HepG2 (cell line): ENCODE results near the gene ALPL. TPM values are rescaled to one million over a fixed set of nuclear protein-coding genes. Genes with fewer than 3 reads are reported as not detected.

Source experiments
- ATAC-seq: fragments of 200-7000 bp; cut with Tn5 transposase; 3 replicates; pipeline ENCODE4 v1.9.1; 2020; ENCODE audit warnings: mild to moderate bottlenecking, moderate library complexity
- BruUV-seq: library from RNA; stranded (reverse); fragments of 400-500 nt; replicated peaks from 2 replicates; lab custom pipeline; 2021; lab: Mats Ljungman, UMichigan
- CTCF ChIA-PET: fragments of 300-600 bp; formaldehyde crosslinking; extraction: SDS; loops from one replicate; lab custom pipeline; 2021; ENCODE audit warnings: low total read pairs, inconsistent platforms, low intra/inter-chr PET ratio; lab: Yijun Ruan, JAX
- POLR2A ChIA-PET: fragments of 350-600 bp; sonication (Branson Sonifier 250); formaldehyde crosslinking; loops from one replicate; lab custom pipeline; 2020; ENCODE audit warnings: antibody characterized with exemption, inconsistent platforms; lab: Yijun Ruan, JAX
- DNase-seq: peaks from one replicate; pipeline ENCODE4 v3.0.0-alpha.2; 2015; ENCODE audit warnings: low spot score
- FAIRE-seq: peaks from 3 replicates; lab custom pipeline; 2011; peaks lifted over from hg19 to GRCh38; lab: Jason Lieb, UNC
- H2AFZ ChIP-seq: one replicate; pipeline ENCODE4 v1.6.1; 2011; ENCODE audit warnings: low read length, inconsistent platforms
- H3K27ac ChIP-seq: fragments of 300-600 bp; 3 replicates; pipeline ENCODE4 v1.8.0; 2011; ENCODE audit warnings: mixed run types, mild to moderate bottlenecking, mixed read lengths, low read length, inconsistent platforms; ENCODE audit not compliant: insufficient read depth; ENCODE audit errors: extremely low read length
- H3K27me3 ChIP-seq, 2 experiments: fragments of 200-600 bp in 1 of 2; 2 replicates in 1 of 2; 3 replicates in 1 of 2; pipeline versions ENCODE4 v1.6.0 to v1.8.0; 2011; ENCODE audit warnings: low read length in 2 of 2, mild to moderate bottlenecking in 2 of 2, moderate library complexity in 2 of 2, inconsistent platforms in 1 of 2; ENCODE audit not compliant: insufficient read depth in 2 of 2, control insufficient read depth in 1 of 2
- H3K36me3 ChIP-seq, 2 experiments: fragments of 200-600 bp in 1 of 2; replicated peaks in 1 of 2; 2 replicates in 1 of 2; 3 replicates in 1 of 2; pipeline versions ENCODE4 v1.5.1 to v1.8.0; 2011; ENCODE audit warnings: low read length in 2 of 2, inconsistent platforms in 1 of 2; ENCODE audit not compliant: insufficient read depth in 2 of 2, control insufficient read depth in 1 of 2
- H3K4me1 ChIP-seq: 2 replicates; pipeline ENCODE4 v1.5.1; 2012; ENCODE audit warnings: low read length, inconsistent platforms; ENCODE audit not compliant: insufficient read depth
- H3K4me2 ChIP-seq: 2 replicates; pipeline ENCODE4 v1.6.0; 2011; ENCODE audit warnings: low read depth, low read length, inconsistent platforms
- H3K4me3 ChIP-seq, 3 experiments: fragments of 200-600 bp in 1 of 3; sonication (generic), shearing (Covaris generic) in 1 of 3; replicated peaks in 1 of 3; 2 replicates each; pipeline ENCODE4 v1.5.1; 2011 to 2016; ENCODE audit warnings: low read length in 3 of 3, inconsistent platforms in 2 of 3, low read depth in 2 of 3, mild to moderate bottlenecking in 2 of 3, control low read depth in 1 of 3, mixed read lengths in 1 of 3; ENCODE audit not compliant: insufficient read depth in 1 of 3
- H3K79me2 ChIP-seq: one replicate; pipeline ENCODE4 v1.6.1; 2011; ENCODE audit warnings: low read length, inconsistent platforms; ENCODE audit not compliant: insufficient read depth
- H3K9ac ChIP-seq: 2 replicates; pipeline ENCODE4 v1.6.0; 2011; ENCODE audit warnings: mild to moderate bottlenecking, low read depth, low read length, inconsistent platforms; ENCODE audit not compliant: insufficient read depth
- H3K9me3 ChIP-seq: 2 replicates; pipeline ENCODE4 v1.5.1; 2012; ENCODE audit warnings: mild to moderate bottlenecking, low read length
- H4K20me1 ChIP-seq: 2 replicates; pipeline ENCODE4 v1.6.0; 2011; ENCODE audit warnings: inconsistent platforms, mild to moderate bottlenecking, low read length, moderate library complexity; ENCODE audit not compliant: insufficient read depth
- KDM5A ChIP-seq: fragments of 200-600 bp; sonication (generic); IDR thresholded peaks from 2 replicates; pipeline ENCODE4 v1.7.0; 2018; ENCODE audit warnings: antibody characterized with exemption, mild to moderate bottlenecking, low read length, borderline replicate concordance
- STAG1 ChIP-seq: sonication (generic); formaldehyde crosslinking; IDR thresholded peaks from 2 replicates; pipeline ENCODE4 v1.4.0; 2020; ENCODE audit warnings: missing genetic modification reagents
- SUZ12 ChIP-seq: fragments of 150-350 bp; IDR thresholded peaks from 2 replicates; pipeline ENCODE4 v1.6.1; 2014; ENCODE audit warnings: low read depth, low read length
- ZKSCAN1 ChIP-seq: fragments of 150-350 bp; IDR thresholded peaks from 2 replicates; pipeline ENCODE4 v1.6.1; 2014; ENCODE audit warnings: low read length
- ZNF598 ChIP-seq: sonication (generic); formaldehyde crosslinking; IDR thresholded peaks from 2 replicates; pipeline ENCODE4 v1.5.1; 2020; ENCODE audit warnings: mild to moderate bottlenecking, missing genetic modification reagents, borderline replicate concordance
- ZNF629 ChIP-seq: sonication (generic); formaldehyde crosslinking; conservative IDR thresholded peaks from 2 replicates; pipeline ENCODE4 v1.5.0; 2020; ENCODE audit warnings: missing genetic modification reagents
- ZNF780A ChIP-seq: sonication (generic); formaldehyde crosslinking; IDR thresholded peaks from 2 replicates; pipeline ENCODE4 v1.8.0; 2022; ENCODE audit warnings: mild to moderate bottlenecking, missing genetic modification reagents, moderate library complexity
- ZSCAN22 ChIP-seq: sonication (generic); formaldehyde crosslinking; IDR thresholded peaks from 2 replicates; pipeline ENCODE4 v1.4.0; 2020; ENCODE audit warnings: mild to moderate bottlenecking, missing genetic modification reagents
- WGBS: methylation state at CpG from one replicate; pipeline ENCODE4 v1.1.6; 2017; ENCODE audit warnings: low lambda C conversion rate; 5-methylcytosine and 5-hydroxymethylcytosine counted together
- in situ Hi-C: cut with HindIII; loops from 2 replicates; pipeline ENCODE4 v1.10.0; 2017; ENCODE audit warnings: low pct_unique_long_range_greater_than_20kb; ENCODE audit not compliant: extremely low pct_ligation_motif_present
- intact Hi-C: fragments of 100-400 bp; cut with micrococcal nuclease; formaldehyde crosslinking; loops from one replicate; pipeline ENCODE4 v1.10.0; 2022; ENCODE audit not compliant: unreplicated experiment
- polyA plus RNA-seq, 8 experiments: library from polyadenylated mRNA; depleted of rRNA in 3 of 8; stranded (reverse) in 7 of 8; unstranded in 1 of 8; fragments of >200 nt; fragmentation: Illumina TruSeq in 4 of 8; extraction: Trizol in 4 of 8; gene quantifications; 2 replicates each; pipeline versions ENCODE4 v1.2.1 to v1.2.3, GENCODE V29; 2011 to 2016; ENCODE audit warnings: low read depth in 4 of 8, missing spikeins in 1 of 8, mixed read lengths in 1 of 8; ENCODE audit not compliant: insufficient read depth in 1 of 8
- total RNA-seq, 5 experiments: library from RNA; depleted of rRNA; stranded (reverse); fragments of >200 nt; fragmentation: Illumina TruSeq; extraction: Trizol; gene quantifications; 2 replicates each; pipeline ENCODE4 v1.2.3, GENCODE V29; 2016; ENCODE audit warnings: low read depth in 1 of 5

The ALPL gene
- total and polyA plus RNA-seq, 2 of the 13 experiments (the other 11 are each of a cell fraction or from before 2014, with no cell fraction given), result 0.12 TPM; not detected in 1

GRCh38 chr1:21590934-21591333 is 81.7 kb downstream of the ALPL start:
- intact Hi-C loops (no loop called here), in situ Hi-C loops (no loop called here)
- Histone ChIP-seq H3K9me3 (no peaks in the 10 kb centered on the region), H3K27me3 (peaks cover 3 to 47% of the 10 kb centered on the region in 2 experiments; a peak in 3 of 5 replicates), H3K27ac (no peak overlapping the region), H3K36me3 (no peaks in the 10 kb centered on the region), H4K20me1 (no peaks in the 10 kb centered on the region; the same call in 1 of the 2 replicates), H3K4me2 (no peak overlapping the region), H3K79me2 (no peaks in the 10 kb centered on the region), H3K4me1 (peaks cover 55% of the 10 kb centered on the region), H3K4me3 (no peak overlapping the region), H3K9ac (no peak overlapping the region), H2AFZ (no peak overlapping the region)
- BruUV-seq, result no TSS peak
- WGBS, result 41% methylated on average over 11 of the region's 13 CpGs
- DNase-seq (no peak), FAIRE-seq (no peak), ATAC-seq (no peak)
- TF ChIP-seq ZNF780A (no peak), KDM5A (no peak), ZNF629 (0 out of 2 replicates have a peak, but pooled peaks have one; percentile 24)
- ChIA-PET POLR2A (no interaction called here), CTCF (no interaction called here)

GRCh38 chr1:21592086-21592865 is 83.1 kb downstream of the ALPL start:
- intact Hi-C loops, result no loop called here
- no TSS peak for BruUV-seq
- Histone ChIP-seq H3K4me2 (no peak overlapping the region), H3K9ac (no peak overlapping the region), H4K20me1 (no peaks in the 10 kb centered on the region; the same call in 1 of the 2 replicates), H3K4me1 (peaks cover 42% of the 10 kb centered on the region), H3K27me3 (peaks cover 0 to 37% of the 10 kb centered on the region in 2 experiments; a peak in 3 of 5 replicates), H3K27ac (no peak overlapping the region), H2AFZ (no peak overlapping the region), H3K79me2 (no peaks in the 10 kb centered on the region), H3K36me3 (peaks cover 3 to 7% of the 10 kb centered on the region in 2 experiments; a peak in 2 of 5 replicates), H3K4me3 (no peak overlapping the region), H3K9me3 (no peaks in the 10 kb centered on the region)
- ChIA-PET CTCF (no interaction called here), POLR2A (no interaction called here)
- TF ChIP-seq ZKSCAN1 (0 out of 2 replicates have a peak, but pooled peaks have one; percentile 32), ZNF598 (CRISPR knock-in tag) (no peak), SUZ12 (no peak), ZSCAN22 (CRISPR knock-in tag) (peak; percentile 94), STAG1 (no peak)
- in situ Hi-C loops, result no loop called here
- ATAC-seq, result no peak
- no peak for FAIRE-seq
- WGBS, result 42% methylated on average over 12 of the region's 12 CpGs
- no peak for DNase-seq
